B cell (primary cell): ENCODE data around the gene OTOGL. TPM values are rescaled to one million over a fixed set of nuclear protein-coding genes. Genes with fewer than 3 reads are reported as not detected.

Experiments used
- ATAC-seq: fragments of 200-7000 bp; cut with Tn5 transposase; one replicate; pipeline ENCODE4 v1.10.0; 2021; ENCODE audit warnings: low read depth, mild to moderate bottlenecking, moderate number of reproducible peaks, moderate library complexity
- CTCF ChIA-PET: fragments of 350-600 bp; sonication (Branson Sonifier 250); formaldehyde crosslinking; loops from one replicate; lab custom pipeline; 2021; ENCODE audit warnings: antibody characterized with exemption, inconsistent platforms; lab: Charles Lee
- POLR2A ChIA-PET: fragments of 350-600 bp; sonication (Branson Sonifier 250); formaldehyde crosslinking; loops from one replicate; lab custom pipeline; 2021; ENCODE audit warnings: antibody characterized with exemption; lab: Charles Lee
- DNase-seq: peaks from one replicate; pipeline ENCODE4 v3.0.0; 2013
- H2AFZ ChIP-seq: 2 replicates; pipeline ENCODE4 v1.6.1; 2012; ENCODE audit warnings: mild to moderate bottlenecking, low read depth, low read length; ENCODE audit not compliant: insufficient read depth, poor library complexity, severe bottlenecking
- H3K27ac ChIP-seq, 2 donors: 1 replicate in 1 of 2; 2 replicates in 1 of 2; pipeline ENCODE4 v1.5.1; 2012 to 2013; ENCODE audit warnings: low read length in 2 of 2, mild to moderate bottlenecking in 2 of 2, moderate library complexity in 1 of 2
- H3K27me3 ChIP-seq, 4 experiments: fragments of 200-600 bp in 1 of 4; sonication (generic) in 1 of 4; replicated peaks in 1 of 4; 1 replicate in 2 of 4; 2 replicates in 2 of 4; pipeline versions ENCODE4 v1.6.1 to v1.7.0; 2013 to 2016; ENCODE audit warnings: low read length in 3 of 4, mild to moderate bottlenecking in 2 of 4, mixed read lengths in 1 of 4, moderate library complexity in 1 of 4; ENCODE audit not compliant: insufficient read depth in 4 of 4, control insufficient read depth in 3 of 4; ENCODE audit errors: control extremely low read depth in 1 of 4
- H3K36me3 ChIP-seq, 2 experiments: replicated peaks in 1 of 2; 1 replicate in 1 of 2; 2 replicates in 1 of 2; pipeline versions ENCODE4 v1.6.1 to v1.7.1; 2013; ENCODE audit warnings: low read length in 1 of 2; ENCODE audit not compliant: insufficient read depth in 2 of 2, control insufficient read depth in 1 of 2; ENCODE audit errors: control extremely low read depth in 1 of 2, extremely low read depth in 1 of 2
- H3K4me1 ChIP-seq, 2 donors: fragments of 200-600 bp in 1 of 2; sonication (generic) in 1 of 2; 1 replicate in 1 of 2; 2 replicates in 1 of 2; pipeline versions ENCODE4 v1.5.1 to v1.6.1; 2013 to 2017; ENCODE audit warnings: low read length in 2 of 2; ENCODE audit not compliant: control insufficient read depth in 2 of 2, insufficient read depth in 2 of 2
- H3K4me2 ChIP-seq: replicated peaks from 2 replicates; pipeline ENCODE3; 2012; ENCODE audit warnings: mild to moderate bottlenecking, low read depth, low read length; ENCODE audit not compliant: poor library complexity, severe bottlenecking
- H3K4me3 ChIP-seq, 5 experiments: fragments of 200-600 bp in 1 of 5; sonication (generic) in 1 of 5; 1 replicate in 3 of 5; 2 replicates in 2 of 5; pipeline versions ENCODE4 v1.5.1 to v1.7.0; 2011 to 2016; ENCODE audit warnings: low read length in 4 of 5, mild to moderate bottlenecking in 4 of 5, low read depth in 2 of 5, control low read depth in 1 of 5, moderate library complexity in 1 of 5; ENCODE audit not compliant: insufficient read depth in 1 of 5; ENCODE audit errors: control extremely low read depth in 1 of 5, extremely low read depth in 1 of 5
- H3K79me2 ChIP-seq: fragments of 200-600 bp; sonication (generic); one replicate; pipeline ENCODE4 v1.6.0; 2016; ENCODE audit warnings: low read length; ENCODE audit not compliant: control insufficient read depth, insufficient read depth
- H3K9ac ChIP-seq: fragments of 200-600 bp; sonication (generic); 2 replicates; pipeline ENCODE4 v1.6.1; 2017; ENCODE audit warnings: mild to moderate bottlenecking, low read length, moderate library complexity
- H3K9me3 ChIP-seq, 3 donors: one replicate each; pipeline versions ENCODE4 v1.6.1 to v1.7.1; 2013; ENCODE audit warnings: low read length in 2 of 3; ENCODE audit not compliant: control insufficient read depth in 2 of 3, insufficient read depth in 1 of 3; ENCODE audit errors: control extremely low read depth in 1 of 3
- H4K20me1 ChIP-seq: 2 replicates; pipeline ENCODE4 v1.6.0; 2012; ENCODE audit warnings: mild to moderate bottlenecking, low read length; ENCODE audit not compliant: insufficient read depth, control insufficient read depth, poor library complexity, severe bottlenecking
- H3K27ac Mint-ChIP-seq: one replicate; pipeline ENCODE4 v1.8.0; 2021; ENCODE audit warnings: mixed read lengths
- H3K27me3 Mint-ChIP-seq: one replicate; pipeline ENCODE4 v1.8.0; 2021; ENCODE audit warnings: mixed read lengths
- H3K4me1 Mint-ChIP-seq: one replicate; pipeline ENCODE4 v1.8.0; 2021; ENCODE audit warnings: mixed read lengths
- H3K4me3 Mint-ChIP-seq: one replicate; pipeline ENCODE4 v1.8.0; 2021; ENCODE audit warnings: mixed read lengths
- H3K9me3 Mint-ChIP-seq: one replicate; pipeline ENCODE4 v1.8.0; 2022; ENCODE audit warnings: mixed read lengths; ENCODE audit not compliant: insufficient read depth
- CTCF ChIP-seq: fragments of 200-600 bp; IDR thresholded peaks from one replicate; pipeline ENCODE4 v1.8.0; 2022; ENCODE audit warnings: antibody characterized with exemption, mild to moderate bottlenecking
- EZH2 ChIP-seq: IDR thresholded peaks from 2 replicates; pipeline ENCODE4 v1.6.1; 2012; ENCODE audit warnings: borderline replicate concordance, low read depth, mild to moderate bottlenecking, moderate library complexity, low read length; ENCODE audit not compliant: insufficient read depth, poor library complexity, severe bottlenecking
- WGBS: methylation state at CpG from one replicate; pipeline ENCODE4 v1.1.5; 2013; ENCODE audit warnings: missing lambda C conversion rate; ENCODE audit not compliant: insufficient coverage; 5-methylcytosine and 5-hydroxymethylcytosine counted together
- intact Hi-C: fragments of 100-400 bp; cut with micrococcal nuclease; formaldehyde crosslinking; loops from one replicate; pipeline ENCODE4 v1.10.0; 2022
- polyA plus RNA-seq: library from polyadenylated mRNA; depleted of rRNA; stranded (reverse); fragments of >200 nt; gene quantifications from 2 replicates; pipeline ENCODE4 v1.2.3, GENCODE V29; 2012
- total RNA-seq, 2 donors: library from RNA; stranded (reverse); fragments of 120-200 nt in 1 of 2; gene quantifications; 1 replicate in 1 of 2; 2 replicates in 1 of 2; pipeline versions ENCODE4 v1.2.3 to v1.2.4, GENCODE V29; 2013 to 2022

The OTOGL gene
- total and polyA plus RNA-seq, 2 donors (not counting 1 experiment from before 2014, with no cell fraction given), result not detected

- intact Hi-C loops, result no loop called here
- Histone ChIP-seq H3K4me1 (no peaks in the 10 kb centered on the region), H3K4me3 (no peak overlapping the region), H3K27ac (no peak overlapping the region), H3K36me3 (no peaks in the 10 kb centered on the region), H2AFZ (no peak overlapping the region), H3K79me2 (no peaks in the 10 kb centered on the region), H3K27me3 (no peaks in the 10 kb centered on the region), H3K4me2 (no peak overlapping the region), H3K9me3 (no peaks in the 10 kb centered on the region), H4K20me1 (no peaks in the 10 kb centered on the region), H3K9ac (no peak overlapping the region)
- no peak for TF ChIP-seq EZH2
- no peak for TF ChIP-seq CTCF
- Mint-ChIP-seq H3K4me3 (no peak overlapping the region), H3K27me3 (no peaks in the 10 kb centered on the region), H3K9me3 (no peaks in the 10 kb centered on the region), H3K4me1 (no peaks in the 10 kb centered on the region), H3K27ac (no peak overlapping the region)
- ATAC-seq (no peak), DNase-seq (no peak)
- POLR2A ChIA-PET, result no interaction called here
- WGBS, result 83% methylated on average over 1 of the region's 2 CpGs
- CTCF ChIA-PET, result no interaction called here
Measured at GRCh38 chr12:80353254-80353653, 253.9 kb downstream of the OTOGL start.

GRCh38 chr12:80356097-80356496 lies 256.8 kb downstream of the OTOGL start:
- H3K9ac ChIP-seq, result no peak overlapping the region
- H3K27me3 ChIP-seq, result no peaks in the 10 kb centered on the region
- no peaks in the 10 kb centered on the region for H3K79me2 ChIP-seq
- TF ChIP-seq EZH2 (no peak), CTCF (no peak)
- no peak overlapping the region for H3K4me2 ChIP-seq
- CTCF ChIA-PET, result no interaction called here
- DNase-seq (no peak), ATAC-seq (no peak)
- Mint-ChIP-seq H3K4me1 (no peaks in the 10 kb centered on the region), H3K27me3 (no peaks in the 10 kb centered on the region), H3K27ac (no peak overlapping the region), H3K4me3 (no peak overlapping the region), H3K9me3 (no peaks in the 10 kb centered on the region)
- no peaks in the 10 kb centered on the region for H3K36me3 ChIP-seq
- no peak overlapping the region for H3K4me3 ChIP-seq
- no peaks in the 10 kb centered on the region for H3K4me1 ChIP-seq
- WGBS, result no CpG with 5 or more reads among the region's 2 CpGs
- intact Hi-C loops, result no loop called here
- no peak overlapping the region for H3K27ac ChIP-seq
- POLR2A ChIA-PET, result no interaction called here
- no peaks in the 10 kb centered on the region for H4K20me1 ChIP-seq
- H2AFZ ChIP-seq, result no peak overlapping the region
- no peaks in the 10 kb centered on the region for H3K9me3 ChIP-seq
